Measurements from ENCODE around the gene NOL4L. TPM values are rescaled to one million over a fixed set of nuclear protein-coding genes. Genes with fewer than 3 reads are reported as not detected.
"Not testable (repeated sequence)": the region's sequence is repeated elsewhere in the genome, so short reads cannot be mapped to it uniquely, and the experiment has no call there.

NOL4L gene
- polyA plus RNA-seq, 3 donors, result 50.6 to 67.3 (median 57.2) TPM

DNA sequence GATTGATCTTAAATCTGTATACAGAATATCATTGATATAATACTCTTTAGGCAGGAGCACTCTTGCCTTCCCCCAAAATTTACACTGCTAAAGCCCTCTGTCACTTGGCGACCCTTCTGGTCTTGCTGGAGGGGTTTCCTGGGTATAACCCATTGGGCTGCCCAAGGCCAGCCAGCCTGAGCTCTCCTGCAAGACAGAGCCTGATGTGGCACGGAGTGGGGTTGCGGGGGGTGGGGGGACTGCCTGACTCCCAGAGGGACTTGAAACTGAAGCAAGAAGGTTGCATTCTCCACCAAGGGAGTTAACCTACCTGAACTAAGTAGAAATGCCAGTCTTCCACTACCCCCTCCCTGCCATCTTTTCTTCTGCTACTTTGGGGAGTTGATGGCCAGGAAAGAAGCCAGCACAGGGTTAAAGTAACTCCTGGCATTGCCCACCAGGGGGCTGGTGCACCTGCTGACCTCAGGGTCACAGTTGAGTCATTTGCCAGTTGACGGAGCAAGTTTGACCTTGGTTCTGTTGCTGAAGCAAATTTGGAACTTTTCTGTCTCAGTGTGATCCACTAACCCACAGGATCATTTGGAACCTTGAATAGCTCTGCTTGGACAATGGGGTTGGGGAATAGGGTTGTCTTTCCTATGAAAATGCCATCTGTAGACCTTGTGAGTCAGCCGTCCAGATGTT lies 147.6 kb downstream of the NOL4L start:
- no peak for DNase-seq (ENCODE audit: extremely low read depth in 1 of 11, low read depth in 9 of 11, low spot score in 4 of 11)

DNA sequence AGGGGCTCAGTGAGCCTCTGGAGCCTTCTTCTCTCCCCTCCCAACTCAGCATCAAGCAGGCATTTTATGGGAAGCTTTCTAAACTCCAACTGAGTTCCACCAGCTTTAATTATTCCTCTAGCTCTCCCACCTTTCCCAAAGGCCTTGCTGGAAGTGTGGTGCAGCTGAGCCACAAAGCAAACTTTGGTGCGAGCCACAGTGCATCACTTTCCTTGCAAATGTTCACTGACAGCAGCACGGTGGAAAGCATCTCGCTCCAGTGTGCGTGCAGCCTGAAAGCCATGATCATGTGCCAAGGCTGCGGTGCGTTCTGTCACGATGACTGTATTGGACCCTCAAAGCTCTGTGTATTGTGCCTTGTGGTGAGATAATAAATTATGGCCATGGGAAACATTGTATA lies 148.2 kb downstream of the NOL4L start:
- DNase-seq (ENCODE audit: extremely low read depth in 1 of 11, low read depth in 9 of 11, low spot score in 4 of 11), result no peak

DNA sequence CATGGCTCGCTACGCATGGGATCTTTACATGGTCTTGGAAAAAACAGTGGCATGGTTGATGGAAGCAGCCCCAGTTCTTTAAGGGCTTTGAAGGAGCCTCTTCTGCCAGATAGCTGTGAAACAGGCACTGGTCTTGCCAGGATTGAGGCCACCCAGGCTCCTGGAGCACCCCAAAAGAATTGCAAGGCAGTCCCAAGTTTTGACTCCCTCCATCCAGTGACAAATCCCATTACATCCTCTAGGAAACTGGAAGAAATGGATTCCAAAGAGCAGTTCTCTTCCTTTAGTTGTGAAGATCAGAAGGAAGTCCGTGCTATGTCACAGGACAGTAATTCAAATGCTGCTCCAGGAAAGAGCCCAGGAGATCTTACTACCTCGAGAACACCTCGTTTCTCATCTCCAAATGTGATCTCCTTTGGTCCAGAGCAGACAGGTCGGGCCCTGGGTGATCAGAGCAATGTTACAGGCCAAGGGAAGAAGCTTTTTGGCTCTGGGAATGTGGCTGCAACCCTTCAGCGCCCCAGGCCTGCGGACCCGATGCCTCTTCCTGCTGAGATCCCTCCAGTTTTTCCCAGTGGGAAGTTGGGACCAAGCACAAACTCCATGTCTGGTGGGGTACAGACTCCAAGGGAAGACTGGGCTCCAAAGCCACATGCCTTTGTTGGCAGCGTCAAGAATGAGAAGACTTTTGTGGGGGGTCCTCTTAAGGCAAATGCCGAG lies 148.8 kb downstream of the NOL4L start:
- no peak for DNase-seq (ENCODE audit: extremely low read depth in 1 of 11, low read depth in 9 of 11, low spot score in 4 of 11)

DNA sequence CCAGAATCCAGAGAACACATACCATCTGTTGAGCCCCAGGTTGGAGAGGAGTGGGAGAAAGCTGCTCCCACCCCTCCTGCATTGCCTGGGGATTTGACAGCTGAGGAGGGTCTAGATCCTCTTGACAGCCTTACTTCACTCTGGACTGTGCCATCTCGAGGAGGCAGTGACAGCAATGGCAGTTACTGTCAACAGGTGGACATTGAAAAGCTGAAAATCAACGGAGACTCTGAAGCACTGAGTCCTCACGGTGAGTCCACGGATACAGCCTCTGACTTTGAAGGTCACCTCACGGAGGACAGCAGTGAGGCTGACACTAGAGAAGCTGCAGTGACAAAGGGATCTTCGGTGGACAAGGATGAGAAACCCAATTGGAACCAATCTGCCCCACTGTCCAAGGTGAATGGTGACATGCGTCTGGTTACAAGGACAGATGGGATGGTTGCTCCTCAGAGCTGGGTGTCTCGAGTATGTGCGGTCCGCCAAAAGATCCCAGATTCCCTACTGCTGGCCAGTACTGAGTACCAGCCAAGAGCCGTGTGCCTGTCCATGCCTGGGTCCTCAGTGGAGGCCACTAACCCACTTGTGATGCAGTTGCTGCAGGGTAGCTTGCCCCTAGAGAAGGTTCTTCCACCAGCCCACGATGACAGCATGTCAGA lies 149.6 kb downstream of the NOL4L start:
- no peak for DNase-seq (ENCODE audit: extremely low read depth in 1 of 11, low read depth in 9 of 11, low spot score in 4 of 11)

DNA sequence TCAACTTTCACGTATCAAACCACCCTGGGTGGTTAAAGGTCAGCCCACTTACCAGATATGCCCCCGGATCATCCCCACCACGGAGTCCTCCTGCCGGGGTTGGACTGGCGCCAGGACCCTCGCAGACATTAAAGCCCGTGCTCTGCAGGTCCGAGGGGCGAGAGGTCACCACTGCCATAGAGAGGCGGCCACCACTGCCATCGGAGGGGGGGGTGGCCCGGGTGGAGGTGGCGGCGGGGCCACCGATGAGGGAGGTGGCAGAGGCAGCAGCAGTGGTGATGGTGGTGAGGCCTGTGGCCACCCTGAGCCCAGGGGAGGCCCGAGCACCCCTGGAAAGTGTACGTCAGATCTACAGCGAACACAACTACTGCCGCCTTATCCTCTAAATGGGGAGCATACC lies 150.7 kb downstream of the NOL4L start:
- DNase-seq (ENCODE audit: extremely low read depth in 1 of 11, low read depth in 9 of 11, low spot score in 4 of 11), result no peak

DNA sequence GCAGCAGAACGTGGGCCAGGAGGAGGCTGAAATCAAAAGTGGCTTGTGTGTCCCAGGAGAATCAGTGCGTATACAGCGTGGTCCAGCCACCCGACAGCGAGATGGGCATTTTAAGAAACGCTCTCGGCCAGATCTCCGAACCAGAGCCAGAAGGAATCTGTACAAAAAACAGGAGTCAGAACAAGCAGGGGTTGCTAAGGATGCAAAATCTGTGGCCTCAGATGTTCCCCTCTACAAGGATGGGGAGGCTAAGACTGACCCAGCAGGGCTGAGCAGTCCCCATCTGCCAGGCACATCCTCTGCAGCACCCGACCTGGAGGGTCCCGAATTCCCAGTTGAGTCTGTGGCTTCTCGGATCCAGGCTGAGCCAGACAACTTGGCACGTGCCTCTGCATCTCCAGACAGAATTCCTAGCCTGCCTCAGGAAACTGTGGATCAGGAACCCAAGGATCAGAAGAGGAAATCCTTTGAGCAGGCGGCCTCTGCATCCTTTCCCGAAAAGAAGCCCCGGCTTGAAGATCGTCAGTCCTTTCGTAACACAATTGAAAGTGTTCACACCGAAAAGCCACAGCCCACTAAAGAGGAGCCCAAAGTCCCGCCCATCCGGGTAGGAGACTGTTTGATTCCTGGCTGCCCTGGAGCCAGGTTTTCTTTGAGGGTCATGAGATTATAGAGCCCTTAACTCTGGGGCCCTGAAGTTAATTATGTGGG lies 151.7 kb downstream of the NOL4L start:
- no peak for DNase-seq (ENCODE audit: extremely low read depth in 1 of 11, low read depth in 9 of 11, low spot score in 4 of 11)

DNA sequence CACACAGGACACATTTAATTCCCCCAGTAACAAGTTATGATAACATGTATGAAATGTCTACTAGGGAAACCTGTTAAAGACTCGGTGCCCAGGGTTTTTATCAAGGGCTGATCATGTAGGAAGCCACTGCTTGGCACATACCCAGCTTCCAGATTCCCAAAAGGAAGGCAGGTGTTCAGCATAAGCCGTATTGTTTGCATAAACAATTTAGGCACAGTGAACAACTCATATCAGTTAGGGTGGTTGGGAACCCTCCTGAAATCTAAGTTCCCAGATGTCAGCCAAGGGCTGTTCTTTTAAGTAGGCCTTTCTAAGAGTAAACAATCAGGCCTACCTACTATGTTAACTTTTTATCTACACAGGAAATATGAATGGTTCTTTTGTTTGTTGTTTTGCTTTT lies 152.9 kb downstream of the NOL4L start:
- no peak for DNase-seq (ENCODE audit: extremely low read depth in 1 of 11, low read depth in 9 of 11, low spot score in 4 of 11)

DNA sequence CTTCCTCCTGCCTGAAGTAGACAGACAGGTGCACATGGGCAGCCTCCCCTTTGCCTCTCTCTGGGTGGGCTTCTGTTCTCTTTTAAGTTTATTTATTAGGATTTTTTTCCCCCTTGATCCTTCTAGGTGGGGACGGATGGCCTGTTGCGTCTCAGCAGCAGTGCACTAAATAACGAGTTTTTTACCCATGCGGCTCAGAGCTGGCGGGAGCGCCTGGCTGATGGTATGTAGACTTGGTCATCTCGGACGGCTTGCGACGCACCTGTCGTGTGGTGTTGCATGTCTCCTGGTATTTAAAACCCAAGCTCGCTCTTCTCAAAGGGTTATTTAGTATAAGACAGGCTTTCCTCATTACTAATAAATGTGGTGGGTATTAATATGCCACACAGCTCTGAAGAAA lies 153.7 kb downstream of the NOL4L start:
- DNase-seq (ENCODE audit: extremely low read depth in 1 of 11, low read depth in 9 of 11, low spot score in 4 of 11), result no peak

DNA sequence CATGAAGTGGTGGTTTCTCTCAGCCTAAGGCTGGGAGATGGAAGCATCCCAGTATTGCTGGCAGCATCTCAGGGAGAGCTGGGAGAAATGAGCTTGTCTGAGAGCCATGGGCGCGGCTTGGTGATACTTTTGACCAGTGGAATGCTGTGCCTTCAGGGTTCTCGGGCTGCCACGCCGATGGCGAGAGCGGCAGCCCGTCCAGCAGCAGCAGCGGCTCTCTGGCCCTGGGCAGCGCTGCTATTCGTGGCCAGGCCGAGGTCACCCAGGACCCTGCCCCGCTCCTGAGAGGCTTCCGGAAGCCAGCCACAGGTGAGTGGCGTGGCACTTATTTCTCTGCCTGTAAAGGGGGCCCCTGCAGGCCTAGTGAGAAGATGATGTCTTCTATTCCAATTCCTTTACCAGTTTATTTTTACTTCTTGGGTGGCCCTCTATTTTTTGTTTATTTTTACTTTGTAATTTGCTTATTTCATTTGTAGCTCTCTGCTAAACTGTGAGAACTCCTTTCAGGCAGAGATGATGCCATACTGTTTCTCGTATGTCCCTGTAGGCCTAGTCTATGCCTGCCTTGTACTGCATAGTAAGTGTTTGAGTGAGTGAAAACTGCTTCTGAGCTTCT lies 155.3 kb downstream of the NOL4L start:
- DNase-seq (ENCODE audit: extremely low read depth in 1 of 11, low read depth in 9 of 11, low spot score in 4 of 11), result no peak

DNA sequence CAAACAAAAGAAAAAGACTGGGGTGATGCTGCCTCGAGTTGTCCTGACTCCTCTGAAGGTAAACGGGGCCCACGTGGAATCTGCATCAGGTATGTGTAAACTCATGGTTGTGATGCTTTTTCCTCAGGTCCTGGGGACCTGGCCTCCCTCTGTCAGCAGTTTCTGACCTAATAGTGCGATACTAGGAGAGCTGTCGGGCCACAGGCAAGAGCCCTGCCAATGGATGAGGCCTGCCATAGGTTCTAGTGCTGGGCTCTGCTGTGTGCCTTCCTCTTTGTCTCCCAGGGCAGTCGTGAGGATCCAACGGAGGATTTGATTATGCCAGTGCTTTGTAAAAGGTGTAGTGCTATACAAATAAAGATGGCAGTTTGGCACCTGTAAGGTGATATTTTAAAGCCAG lies 155.8 kb downstream of the NOL4L start:
- no peak for DNase-seq (ENCODE audit: extremely low read depth in 1 of 11, low read depth in 9 of 11, low spot score in 4 of 11)

DNA sequence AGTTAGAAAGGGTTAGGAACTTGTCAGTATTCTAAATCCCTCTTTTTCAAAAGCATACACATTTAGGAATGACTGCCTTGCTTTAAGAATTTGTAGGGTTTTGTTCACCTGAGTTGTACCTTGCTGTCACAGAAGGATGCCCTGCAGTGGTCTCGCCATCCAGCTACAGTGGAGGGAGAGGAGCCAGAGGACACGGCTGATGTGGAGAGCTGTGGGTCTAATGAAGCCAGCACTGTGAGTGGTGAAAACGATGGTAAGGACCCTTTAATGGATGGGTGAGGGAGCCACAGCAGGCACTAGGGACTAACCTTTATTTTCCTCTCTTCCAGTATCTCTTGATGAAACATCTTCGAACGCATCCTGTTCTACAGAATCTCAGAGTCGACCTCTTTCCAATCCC lies 157.1 kb downstream of the NOL4L start:
- DNase-seq (ENCODE audit: extremely low read depth in 1 of 11, low read depth in 9 of 11, low spot score in 4 of 11), result no peak

DNA sequence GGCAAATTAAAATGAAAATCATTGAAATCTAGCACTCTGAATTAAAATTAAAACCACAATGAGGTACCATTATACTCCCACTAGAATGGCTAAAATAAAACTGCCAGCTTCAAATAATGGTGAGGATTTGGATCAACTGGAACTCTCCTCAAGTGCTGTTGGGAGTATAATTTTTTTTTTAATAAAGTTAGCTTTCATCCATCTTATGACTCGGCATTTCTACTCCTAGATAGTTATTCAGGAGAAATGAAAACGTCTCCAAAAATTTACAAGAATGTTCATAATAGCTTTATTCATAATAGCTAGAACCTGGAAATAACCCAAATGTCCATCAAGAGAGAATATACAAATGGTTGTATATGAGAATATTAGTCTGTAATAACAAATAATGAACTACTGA lies 163.8 kb downstream of the NOL4L start:
- no peak for DNase-seq (ENCODE audit: extremely low read depth in 1 of 11, low read depth in 9 of 11, low spot score in 4 of 11)

DNA sequence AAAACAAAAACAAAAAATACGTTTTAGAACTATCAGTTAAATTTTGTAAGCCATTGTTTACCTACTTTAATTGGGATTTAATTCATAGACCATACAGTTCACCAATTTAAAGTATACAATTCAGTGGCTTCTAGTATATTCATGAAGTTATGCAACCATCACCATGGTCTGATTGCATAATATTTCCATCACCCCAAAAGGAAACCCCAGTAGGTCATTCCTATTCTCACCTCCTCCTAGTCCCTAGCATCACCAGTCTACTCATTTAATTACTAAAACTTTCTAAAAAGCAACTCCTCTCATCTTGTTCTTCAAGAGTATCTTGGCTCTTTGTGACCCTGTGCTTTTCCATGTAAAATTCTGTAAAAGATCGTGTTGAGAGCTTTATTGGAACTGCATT lies 166.8 kb downstream of the NOL4L start:
- DNase-seq (ENCODE audit: extremely low read depth in 1 of 11, low read depth in 9 of 11, low spot score in 4 of 11), result no peak

DNA sequence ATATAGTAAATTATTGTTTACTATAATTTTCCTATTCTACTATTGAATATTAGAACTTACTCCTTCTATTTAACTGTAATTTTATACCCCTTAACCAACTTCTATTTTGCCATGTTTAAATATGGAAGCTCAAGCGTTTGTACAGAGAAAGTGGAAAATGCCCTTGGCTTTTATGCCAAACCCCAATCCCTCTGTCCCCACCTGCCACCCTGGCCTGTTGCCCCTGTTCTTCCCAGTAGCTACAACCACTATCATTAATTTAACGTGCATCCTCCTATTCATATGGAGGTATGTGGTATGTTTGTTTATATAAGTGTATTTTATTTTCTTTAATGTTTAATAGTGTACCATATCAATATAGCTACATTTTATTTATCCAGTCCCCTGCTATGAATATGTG lies 168.9 kb downstream of the NOL4L start:
- no peak for DNase-seq (ENCODE audit: extremely low read depth in 1 of 11, low read depth in 9 of 11, low spot score in 4 of 11)

DNA sequence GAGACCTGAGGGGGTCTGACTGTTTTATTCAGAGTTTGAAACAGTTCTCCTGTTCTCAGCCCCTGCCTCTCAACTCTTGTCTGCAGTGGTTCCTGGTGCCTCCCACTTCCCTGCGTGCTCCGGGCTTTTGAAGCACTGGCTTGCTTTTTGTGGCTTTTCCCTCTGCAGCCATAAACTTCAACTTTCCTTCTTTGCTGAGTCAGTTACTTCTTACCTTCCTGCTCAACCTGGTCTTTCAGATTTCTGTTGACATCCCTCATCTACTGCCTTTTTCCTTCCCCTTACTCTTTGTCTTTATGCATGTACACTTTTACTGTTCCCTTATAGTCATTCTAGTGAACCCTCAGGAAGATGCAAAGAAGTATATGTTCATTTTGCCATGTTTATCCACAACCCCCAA lies 169.6 kb downstream of the NOL4L start:
- no peak for DNase-seq (ENCODE audit: extremely low read depth in 1 of 11, low read depth in 9 of 11, low spot score in 4 of 11)

DNA sequence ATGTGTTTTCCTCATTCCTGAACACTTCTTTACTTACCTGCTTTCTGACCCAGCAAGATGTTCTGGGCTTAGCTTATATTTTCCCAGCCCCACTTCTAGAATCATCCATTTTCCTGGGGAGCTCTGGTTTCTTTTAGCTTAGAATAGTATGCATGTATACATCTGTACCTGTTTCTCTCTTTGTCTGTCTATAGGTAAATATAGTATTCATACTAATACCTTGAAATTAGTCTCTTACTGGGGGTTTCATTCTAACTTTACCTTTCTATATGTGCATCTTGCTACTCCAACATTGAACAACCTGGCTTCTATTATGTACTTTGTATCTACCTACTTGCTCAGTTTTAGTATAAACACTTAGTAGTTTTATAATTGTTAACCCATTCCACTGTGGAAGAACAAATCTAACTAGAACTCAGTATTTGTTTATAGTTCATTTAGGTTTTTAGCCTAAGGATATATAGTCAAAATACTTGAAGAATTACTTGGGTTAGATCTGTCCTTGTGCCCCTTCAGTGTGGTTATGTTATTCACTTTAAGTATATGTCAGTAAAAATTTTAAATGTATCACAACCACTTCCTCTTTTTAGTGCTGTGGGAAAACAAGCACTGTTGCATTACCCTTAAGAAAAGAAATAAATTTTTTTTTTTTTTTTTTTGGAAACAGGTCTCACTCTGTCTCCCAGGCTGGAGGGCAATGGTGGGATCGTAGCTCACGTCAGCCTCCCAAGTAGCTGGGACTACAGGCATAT lies 173.0 kb downstream of the NOL4L start:
- DNase-seq (ENCODE audit: extremely low read depth in 1 of 11, low read depth in 9 of 11, low spot score in 4 of 11), result no peak

DNA sequence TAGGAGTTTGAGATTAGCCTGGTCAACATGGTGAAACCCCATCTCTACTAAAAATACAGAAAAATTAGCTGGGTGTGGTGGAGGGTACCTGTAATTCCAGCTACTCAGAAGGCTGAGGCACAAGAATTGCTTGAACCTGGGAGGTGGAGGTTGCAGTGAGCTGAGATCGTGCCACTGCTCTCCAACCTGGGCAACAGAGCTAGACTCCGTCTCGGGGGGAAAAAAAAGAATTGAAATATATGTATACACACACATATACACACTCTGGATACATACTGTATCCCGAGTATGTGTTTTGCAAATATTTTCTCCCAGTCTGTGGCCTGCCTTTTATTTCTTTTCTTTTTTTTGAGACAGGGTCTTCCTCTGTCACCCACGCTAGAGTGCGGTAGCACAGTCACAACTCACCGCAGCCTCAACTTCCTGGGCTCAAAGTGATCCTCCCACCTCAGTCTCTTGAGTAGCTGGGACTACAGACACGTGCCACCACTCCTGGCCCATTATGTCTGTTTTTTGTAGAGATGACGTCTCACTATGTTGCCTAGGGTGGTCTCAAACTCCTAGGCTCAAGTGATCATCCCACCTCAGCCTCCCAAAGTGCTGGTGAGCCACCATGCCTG lies 177.9 kb downstream of the NOL4L start:
- not testable (repeated sequence) for DNase-seq (ENCODE audit: extremely low read depth in 1 of 11, low read depth in 9 of 11, low spot score in 4 of 11)

DNA sequence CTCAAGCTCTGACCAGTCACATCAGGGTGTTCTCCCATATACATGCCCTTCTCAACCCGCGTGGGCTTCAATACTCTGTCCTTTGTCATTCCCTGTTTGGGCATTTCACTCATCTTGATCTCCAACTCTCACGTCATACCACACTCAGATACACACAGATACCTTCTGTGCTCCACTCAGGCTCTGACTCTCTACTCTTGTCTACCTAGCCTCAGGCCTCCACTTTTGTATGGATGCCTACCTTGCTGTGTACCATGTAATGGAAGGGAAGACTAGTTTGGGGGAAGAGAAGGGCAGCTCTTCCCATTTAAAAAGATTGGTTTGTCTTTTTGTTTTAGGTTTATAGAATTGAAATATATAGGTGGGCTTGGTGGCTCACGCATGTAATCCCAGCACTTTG lies 178.4 kb downstream of the NOL4L start:
- DNase-seq (ENCODE audit: extremely low read depth in 1 of 11, low read depth in 9 of 11, low spot score in 4 of 11), result no peak
